Bronchial epithelial cell (primary cell): Measurements from ENCODE around the gene SYT6. TPM values are rescaled to one million over a fixed set of nuclear protein-coding genes. Genes with fewer than 3 reads are reported as not detected.

ENCODE experiments used
- DNase-seq: peaks from one replicate; pipeline ENCODE4 v3.0.0-alpha.2; 2010; ENCODE audit warnings: low read depth
- FAIRE-seq: peaks from 2 replicates; lab custom pipeline; 2011; peaks lifted over from hg19 to GRCh38; lab: Jason Lieb, UNC
- H3K27me3 ChIP-seq: 2 replicates; pipeline ENCODE4 v1.5.1; 2011; ENCODE audit warnings: low read length; ENCODE audit not compliant: control insufficient read depth, insufficient read depth
- H3K36me3 ChIP-seq: 2 replicates; pipeline ENCODE4 v1.5.1; 2011; ENCODE audit warnings: low read length; ENCODE audit not compliant: control insufficient read depth, insufficient read depth
- H3K4me3 ChIP-seq: 2 replicates; pipeline ENCODE4 v1.5.1; 2011; ENCODE audit warnings: mild to moderate bottlenecking, low read depth, low read length, control low read depth
- CTCF ChIP-seq: IDR thresholded peaks from 2 replicates; pipeline ENCODE4 v1.5.1; 2011; ENCODE audit warnings: mild to moderate bottlenecking, moderate library complexity, low read length, control low read depth, inconsistent platforms; ENCODE audit not compliant: insufficient read depth, severe bottlenecking
- total RNA-seq: library from RNA; depleted of rRNA; stranded (reverse); fragments of >200 nt; gene quantifications from 2 replicates; pipeline ENCODE4 v1.2.1, GENCODE V29; 2014

The SYT6 gene
- total RNA-seq, 1 donor from 2014 or later, result not detected

GRCh38 chr1:114114185-114115094 lies 39.2 kb downstream of the SYT6 start:
- DNase-seq (peak; percentile 76), FAIRE-seq (no peak)
- TF ChIP-seq CTCF, result no peak
- Histone ChIP-seq H3K27me3 (peaks cover 3% of the 10 kb centered on the region), H3K36me3 (no peaks in the 10 kb centered on the region), H3K4me3 (no peak overlapping the region)

- Histone ChIP-seq H3K4me3 (no peak overlapping the region), H3K36me3 (no peaks in the 10 kb centered on the region), H3K27me3 (peaks cover 3% of the 10 kb centered on the region)
- TF ChIP-seq CTCF, result no peak
- FAIRE-seq, result no peak
- DNase-seq, result no peak
These were observed 40.1 kb downstream of the SYT6 start for GRCh38 chr1:114113411-114114184.

- DNase-seq (no peak), FAIRE-seq (no peak)
- H3K36me3 ChIP-seq, result no peaks in the 10 kb centered on the region
- H3K4me3 ChIP-seq, result no peak overlapping the region
- peaks cover 3% of the 10 kb centered on the region for H3K27me3 ChIP-seq
- TF ChIP-seq CTCF, result no peak
These were observed 40.9 kb downstream of the SYT6 start for GRCh38 chr1:114112775-114113174.

- DNase-seq (no peak), FAIRE-seq (no peak)
- Histone ChIP-seq H3K4me3 (no peak overlapping the region), H3K27me3 (peaks cover 1% of the 10 kb centered on the region), H3K36me3 (no peaks in the 10 kb centered on the region)
- TF ChIP-seq CTCF, result no peak
These were observed 41.7 kb downstream of the SYT6 start for GRCh38 chr1:114111731-114112641.

- Histone ChIP-seq H3K4me3 (no peak overlapping the region), H3K36me3 (no peaks in the 10 kb centered on the region), H3K27me3 (peaks cover 1% of the 10 kb centered on the region)
- FAIRE-seq, result no peak
- no peak for DNase-seq
- no peak for TF ChIP-seq CTCF
These were observed 43.7 kb downstream of the SYT6 start for GRCh38 chr1:114109981-114110380.
